Measurements from ENCODE around the gene ADAMTS17.

ADAMTS17 gene

GRCh38 chr15:100002787-100003536 lies 338.8 kb downstream of the ADAMTS17 start:
- Histone ChIP-seq H3K9ac (ENCODE audit: low read length in 2 of 2) (no peak overlapping the region), H3K36me3 (ENCODE audit: control insufficient read depth in 2 of 2, insufficient read depth in 2 of 2, low read length in 2 of 2) (no peaks in the 10 kb centered on the region), H3K27me3 (ENCODE audit: control insufficient read depth in 1 of 2, insufficient read depth in 2 of 2, low read length in 2 of 2) (no peaks in the 10 kb centered on the region), H3K27ac (ENCODE audit: low read length) (no peak overlapping the region), H3K4me3 (ENCODE audit: low read length in 2 of 2) (no peak overlapping the region), H3K4me1 (ENCODE audit: control insufficient read depth, insufficient read depth, low read length) (no peaks in the 10 kb centered on the region), H3K9me3 (ENCODE audit: control insufficient read depth in 2 of 2, low read length in 2 of 2) (no peaks in the 10 kb centered on the region)

GRCh38 chr15:100002086-100002620 lies 339.6 kb downstream of the ADAMTS17 start:
- Histone ChIP-seq H3K9ac (ENCODE audit: low read length in 2 of 2) (no peak overlapping the region), H3K4me1 (ENCODE audit: control insufficient read depth, insufficient read depth, low read length) (no peaks in the 10 kb centered on the region), H3K9me3 (ENCODE audit: control insufficient read depth in 2 of 2, low read length in 2 of 2) (no peaks in the 10 kb centered on the region), H3K4me3 (ENCODE audit: low read length in 2 of 2) (no peak overlapping the region), H3K36me3 (ENCODE audit: control insufficient read depth in 2 of 2, insufficient read depth in 2 of 2, low read length in 2 of 2) (no peaks in the 10 kb centered on the region), H3K27ac (ENCODE audit: low read length) (no peak overlapping the region), H3K27me3 (ENCODE audit: control insufficient read depth in 1 of 2, insufficient read depth in 2 of 2, low read length in 2 of 2) (no peaks in the 10 kb centered on the region)

GRCh38 chr15:100001405-100001804 lies 340.4 kb downstream of the ADAMTS17 start:
- H3K4me1 ChIP-seq (ENCODE audit: control insufficient read depth, insufficient read depth, low read length), result no peaks in the 10 kb centered on the region
- no peaks in the 10 kb centered on the region for H3K27me3 ChIP-seq (ENCODE audit: control insufficient read depth in 1 of 2, insufficient read depth in 2 of 2, low read length in 2 of 2)
- H3K9ac ChIP-seq (ENCODE audit: low read length in 2 of 2), result no peak overlapping the region
- no peaks in the 10 kb centered on the region for H3K9me3 ChIP-seq (ENCODE audit: control insufficient read depth in 2 of 2, low read length in 2 of 2)
- H3K4me3 ChIP-seq (ENCODE audit: low read length in 2 of 2), result no peak overlapping the region
- H3K27ac ChIP-seq (ENCODE audit: low read length), result no peak overlapping the region
- H3K36me3 ChIP-seq (ENCODE audit: control insufficient read depth in 2 of 2, insufficient read depth in 2 of 2, low read length in 2 of 2), result no peaks in the 10 kb centered on the region

GRCh38 chr15:99999282-100000070 lies 342.3 kb downstream of the ADAMTS17 start:
- no peaks in the 10 kb centered on the region for H3K4me1 ChIP-seq (ENCODE audit: control insufficient read depth, insufficient read depth, low read length)
- no peak overlapping the region for H3K9ac ChIP-seq (ENCODE audit: low read length in 2 of 2)
- no peaks in the 10 kb centered on the region for H3K36me3 ChIP-seq (ENCODE audit: control insufficient read depth in 2 of 2, insufficient read depth in 2 of 2, low read length in 2 of 2)
- H3K9me3 ChIP-seq (ENCODE audit: control insufficient read depth in 2 of 2, low read length in 2 of 2), result no peaks in the 10 kb centered on the region
- no peaks in the 10 kb centered on the region for H3K27me3 ChIP-seq (ENCODE audit: control insufficient read depth in 1 of 2, insufficient read depth in 2 of 2, low read length in 2 of 2)
- H3K4me3 ChIP-seq (ENCODE audit: low read length in 2 of 2), result no peak overlapping the region
- H3K27ac ChIP-seq (ENCODE audit: low read length), result no peak overlapping the region

- Histone ChIP-seq H3K27ac (ENCODE audit: low read length) (no peak overlapping the region), H3K9me3 (ENCODE audit: control insufficient read depth in 2 of 2, low read length in 2 of 2) (no peaks in the 10 kb centered on the region), H3K36me3 (ENCODE audit: control insufficient read depth in 2 of 2, insufficient read depth in 2 of 2, low read length in 2 of 2) (no peaks in the 10 kb centered on the region), H3K4me1 (ENCODE audit: control insufficient read depth, insufficient read depth, low read length) (no peaks in the 10 kb centered on the region), H3K4me3 (ENCODE audit: low read length in 2 of 2) (no peak overlapping the region), H3K9ac (ENCODE audit: low read length in 2 of 2) (no peak overlapping the region), H3K27me3 (ENCODE audit: control insufficient read depth in 1 of 2, insufficient read depth in 2 of 2, low read length in 2 of 2) (no peaks in the 10 kb centered on the region)
Observed at GRCh38 chr15:99998661-99999101, 343.1 kb downstream of the ADAMTS17 start.

GRCh38 chr15:99997112-99997651 lies 344.6 kb downstream of the ADAMTS17 start:
- no peak overlapping the region for H3K9ac ChIP-seq (ENCODE audit: low read length in 2 of 2)
- no peak overlapping the region for H3K4me3 ChIP-seq (ENCODE audit: low read length in 2 of 2)
- H3K36me3 ChIP-seq (ENCODE audit: control insufficient read depth in 2 of 2, insufficient read depth in 2 of 2, low read length in 2 of 2), result no peaks in the 10 kb centered on the region
- no peaks in the 10 kb centered on the region for H3K4me1 ChIP-seq (ENCODE audit: control insufficient read depth, insufficient read depth, low read length)
- no peak overlapping the region for H3K27ac ChIP-seq (ENCODE audit: low read length)
- H3K27me3 ChIP-seq (ENCODE audit: control insufficient read depth in 1 of 2, insufficient read depth in 2 of 2, low read length in 2 of 2), result no peaks in the 10 kb centered on the region
- H3K9me3 ChIP-seq (ENCODE audit: control insufficient read depth in 2 of 2, low read length in 2 of 2), result no peaks in the 10 kb centered on the region

- Histone ChIP-seq H3K27ac (ENCODE audit: low read length) (no peak overlapping the region), H3K9me3 (ENCODE audit: control insufficient read depth in 2 of 2, low read length in 2 of 2) (no peaks in the 10 kb centered on the region), H3K27me3 (ENCODE audit: control insufficient read depth in 1 of 2, insufficient read depth in 2 of 2, low read length in 2 of 2) (no peaks in the 10 kb centered on the region), H3K36me3 (ENCODE audit: control insufficient read depth in 2 of 2, insufficient read depth in 2 of 2, low read length in 2 of 2) (no peaks in the 10 kb centered on the region), H3K4me3 (ENCODE audit: low read length in 2 of 2) (no peak overlapping the region), H3K4me1 (ENCODE audit: control insufficient read depth, insufficient read depth, low read length) (no peaks in the 10 kb centered on the region), H3K9ac (ENCODE audit: low read length in 2 of 2) (no peak overlapping the region)
Observed at GRCh38 chr15:99996660-99997059, 345.1 kb downstream of the ADAMTS17 start.

GRCh38 chr15:99995543-99995942 lies 346.2 kb downstream of the ADAMTS17 start:
- Histone ChIP-seq H3K27ac (ENCODE audit: low read length) (no peak overlapping the region), H3K4me1 (ENCODE audit: control insufficient read depth, insufficient read depth, low read length) (no peaks in the 10 kb centered on the region), H3K4me3 (ENCODE audit: low read length in 2 of 2) (no peak overlapping the region), H3K36me3 (ENCODE audit: control insufficient read depth in 2 of 2, insufficient read depth in 2 of 2, low read length in 2 of 2) (no peaks in the 10 kb centered on the region), H3K9ac (ENCODE audit: low read length in 2 of 2) (no peak overlapping the region), H3K27me3 (ENCODE audit: control insufficient read depth in 1 of 2, insufficient read depth in 2 of 2, low read length in 2 of 2) (no peaks in the 10 kb centered on the region), H3K9me3 (ENCODE audit: control insufficient read depth in 2 of 2, low read length in 2 of 2) (no peaks in the 10 kb centered on the region)

GRCh38 chr15:99994849-99995248 lies 346.9 kb downstream of the ADAMTS17 start:
- no peaks in the 10 kb centered on the region for H3K27me3 ChIP-seq (ENCODE audit: control insufficient read depth in 1 of 2, insufficient read depth in 2 of 2, low read length in 2 of 2)

GRCh38 chr15:99993681-99994131 lies 348.1 kb downstream of the ADAMTS17 start:
- Histone ChIP-seq H3K4me3 (ENCODE audit: low read length in 2 of 2) (no peak overlapping the region), H3K27ac (ENCODE audit: low read length) (no peak overlapping the region), H3K36me3 (ENCODE audit: control insufficient read depth in 2 of 2, insufficient read depth in 2 of 2, low read length in 2 of 2) (no peaks in the 10 kb centered on the region), H3K9me3 (ENCODE audit: control insufficient read depth in 2 of 2, low read length in 2 of 2) (peaks cover 0 to 2% of the 10 kb centered on the region in 2 donors), H3K4me1 (ENCODE audit: control insufficient read depth, insufficient read depth, low read length) (no peaks in the 10 kb centered on the region), H3K27me3 (ENCODE audit: control insufficient read depth in 1 of 2, insufficient read depth in 2 of 2, low read length in 2 of 2) (no peaks in the 10 kb centered on the region), H3K9ac (ENCODE audit: low read length in 2 of 2) (no peak overlapping the region)

More at GRCh38 chr15:99994849-99995248, 346.9 kb downstream of the ADAMTS17 start:
- H3K9ac ChIP-seq (ENCODE audit: low read length in 2 of 2), result no peak overlapping the region
- no peak overlapping the region for H3K4me3 ChIP-seq (ENCODE audit: low read length in 2 of 2)
- H3K4me1 ChIP-seq (ENCODE audit: control insufficient read depth, insufficient read depth, low read length), result no peaks in the 10 kb centered on the region
- H3K9me3 ChIP-seq (ENCODE audit: control insufficient read depth in 2 of 2, low read length in 2 of 2), result no peaks in the 10 kb centered on the region
- no peaks in the 10 kb centered on the region for H3K36me3 ChIP-seq (ENCODE audit: control insufficient read depth in 2 of 2, insufficient read depth in 2 of 2, low read length in 2 of 2)
- H3K27ac ChIP-seq (ENCODE audit: low read length), result no peak overlapping the region

All from stomach smooth muscle (tissue), 2 donors.